ENCODE measurements around the gene ITIH5.

Gene ITIH5

GRCh38 chr10:7704071-7705016, 37.6 kb upstream of the ITIH5 start:
- H3K4me2 ChIP-seq: no peak overlapping the region

GRCh38 chr10:7703140-7703539, 36.4 kb upstream of the ITIH5 start, which contains the start of gene ITIH2:
ITIH2 (plus strand) TSS chr10:7703316; CDS start chr10:7703435, 119 bp downstream.
- H3K27me3 ChIP-seq (ENCODE audit: insufficient read depth, low read depth): no peaks in the 10 kb centered on the region
- H3K9ac ChIP-seq: no peak within 1 kb of the TSS
- no peak within 1 kb of the TSS for H3K4me3 ChIP-seq (IDR thresholded peaks at IDR 0.05; ENCODE audit: insufficient read depth, low read depth, low read length)
- no peaks in the 10 kb centered on the region for H3K36me3 ChIP-seq (ENCODE audit: insufficient read depth)
- no peak within 1 kb of the TSS for H3K27ac ChIP-seq
- no peak within 1 kb of the TSS for H2AFZ ChIP-seq (ENCODE audit: low read depth)
- TF ChIP-seq CTCF (conservative IDR thresholded peaks at IDR 0.05; ENCODE audit: low read depth, low read length): no peak
- H3K4me2 ChIP-seq: no peak within 1 kb of the TSS
- H3K79me2 ChIP-seq (ENCODE audit: insufficient read depth, low read depth): no peaks in the 10 kb centered on the region
- H3K4me1 ChIP-seq (ENCODE audit: low read depth, poor library complexity, severe bottlenecking): no peaks in the 10 kb centered on the region
- no peaks in the 10 kb centered on the region for H4K20me1 ChIP-seq (ENCODE audit: insufficient read depth)

More at GRCh38 chr10:7704071-7705016, 37.6 kb upstream of the ITIH5 start:
- Histone ChIP-seq H3K27me3 (ENCODE audit: insufficient read depth, low read depth) (no peaks in the 10 kb centered on the region), H3K9ac (no peak overlapping the region), H2AFZ (ENCODE audit: low read depth) (no peak overlapping the region), H3K79me2 (ENCODE audit: insufficient read depth, low read depth) (no peaks in the 10 kb centered on the region), H3K4me3 (IDR thresholded peaks at IDR 0.05; ENCODE audit: insufficient read depth, low read depth, low read length) (no peak overlapping the region), H3K4me1 (ENCODE audit: low read depth, poor library complexity, severe bottlenecking) (no peaks in the 10 kb centered on the region), H3K27ac (no peak overlapping the region), H4K20me1 (ENCODE audit: insufficient read depth) (no peaks in the 10 kb centered on the region), H3K36me3 (ENCODE audit: insufficient read depth) (no peaks in the 10 kb centered on the region)
- no peak for TF ChIP-seq CTCF (conservative IDR thresholded peaks at IDR 0.05; ENCODE audit: low read depth, low read length)

- H2AFZ ChIP-seq (ENCODE audit: low read depth): no peak overlapping the region
- H3K27ac ChIP-seq: no peak overlapping the region
- H3K4me3 ChIP-seq (IDR thresholded peaks at IDR 0.05; ENCODE audit: insufficient read depth, low read depth, low read length): no peak overlapping the region
- H3K9ac ChIP-seq: no peak overlapping the region
- no peaks in the 10 kb centered on the region for H4K20me1 ChIP-seq (ENCODE audit: insufficient read depth)
- H3K27me3 ChIP-seq (ENCODE audit: insufficient read depth, low read depth): no peaks in the 10 kb centered on the region
- no peaks in the 10 kb centered on the region for H3K4me1 ChIP-seq (ENCODE audit: low read depth, poor library complexity, severe bottlenecking)
- H3K4me2 ChIP-seq: no peak overlapping the region
- no peaks in the 10 kb centered on the region for H3K36me3 ChIP-seq (ENCODE audit: insufficient read depth)
- no peak for TF ChIP-seq CTCF (conservative IDR thresholded peaks at IDR 0.05; ENCODE audit: low read depth, low read length)
- H3K79me2 ChIP-seq (ENCODE audit: insufficient read depth, low read depth): no peaks in the 10 kb centered on the region
Measured at GRCh38 chr10:7702288-7702812, 35.6 kb upstream of the ITIH5 start.

GRCh38 chr10:7701158-7701742, 34.5 kb upstream of the ITIH5 start:
- TF ChIP-seq CTCF (conservative IDR thresholded peaks at IDR 0.05; ENCODE audit: low read depth, low read length): no peak
- H3K4me1 ChIP-seq (ENCODE audit: low read depth, poor library complexity, severe bottlenecking): no peaks in the 10 kb centered on the region
- no peak overlapping the region for H3K4me3 ChIP-seq (IDR thresholded peaks at IDR 0.05; ENCODE audit: insufficient read depth, low read depth, low read length)
- no peaks in the 10 kb centered on the region for H3K27me3 ChIP-seq (ENCODE audit: insufficient read depth, low read depth)
- H3K27ac ChIP-seq: no peak overlapping the region
- no peaks in the 10 kb centered on the region for H4K20me1 ChIP-seq (ENCODE audit: insufficient read depth)
- H3K9ac ChIP-seq: no peak overlapping the region
- no peaks in the 10 kb centered on the region for H3K79me2 ChIP-seq (ENCODE audit: insufficient read depth, low read depth)
- no peak overlapping the region for H3K4me2 ChIP-seq
- H2AFZ ChIP-seq (ENCODE audit: low read depth): no peak overlapping the region
- H3K36me3 ChIP-seq (ENCODE audit: insufficient read depth): no peaks in the 10 kb centered on the region

Data from KMS-11 (cell line).